Memory B cell (primary cell): ENCODE measurements around the gene APBA2.

ENCODE experiments used
- ATAC-seq: fragments of 150-1000 bp; cut with Tn5 transposase; 2 replicates; pipeline ENCODE4 v1.10.0; 2021; ENCODE audit warnings: low read depth, mild to moderate bottlenecking, moderate library complexity
- DNase-seq, 2 donors: peaks; one replicate each; pipeline ENCODE4 v3.0.0; 2022; ENCODE audit warnings: low spot score in 2 of 2
- H3K27ac Mint-ChIP-seq: one replicate; pipeline ENCODE4 v1.8.0; 2022; ENCODE audit warnings: mild to moderate bottlenecking, moderate library complexity, mixed read lengths
- H3K27me3 Mint-ChIP-seq: one replicate; pipeline ENCODE4 v1.8.0; 2022; ENCODE audit warnings: mixed read lengths
- H3K36me3 Mint-ChIP-seq: one replicate; pipeline ENCODE4 v1.8.0; 2022; ENCODE audit warnings: mild to moderate bottlenecking, mixed read lengths
- H3K4me1 Mint-ChIP-seq: one replicate; pipeline ENCODE4 v1.8.0; 2022; ENCODE audit warnings: mixed read lengths
- H3K4me3 Mint-ChIP-seq: one replicate; pipeline ENCODE4 v1.8.0; 2022; ENCODE audit warnings: mild to moderate bottlenecking, moderate library complexity, mixed read lengths
- H3K9me3 Mint-ChIP-seq: one replicate; pipeline ENCODE4 v1.8.0; 2022; ENCODE audit warnings: mixed read lengths

APBA2 gene

GRCh38 chr15:29065571-29065970, 179.8 kb downstream of the APBA2 start:
- ATAC-seq (no peak), DNase-seq (no peak)
- H3K9me3 Mint-ChIP-seq = peaks cover 4% of the 10 kb centered on the region
- no peak overlapping the region for H3K4me3 Mint-ChIP-seq
- H3K4me1 Mint-ChIP-seq = no peaks in the 10 kb centered on the region
- no peaks in the 10 kb centered on the region for H3K36me3 Mint-ChIP-seq
- peaks cover 7% of the 10 kb centered on the region for H3K27me3 Mint-ChIP-seq
- H3K27ac Mint-ChIP-seq = no peak overlapping the region

GRCh38 chr15:29066310-29066709, 180.5 kb downstream of the APBA2 start:
- Mint-ChIP-seq H3K36me3 (no peaks in the 10 kb centered on the region), H3K4me1 (no peaks in the 10 kb centered on the region), H3K9me3 (peaks cover 4% of the 10 kb centered on the region), H3K4me3 (no peak overlapping the region), H3K27me3 (peaks cover 7% of the 10 kb centered on the region), H3K27ac (no peak overlapping the region)
- DNase-seq (no peak), ATAC-seq (no peak)

- Mint-ChIP-seq H3K4me1 (no peaks in the 10 kb centered on the region), H3K27me3 (peaks cover 7% of the 10 kb centered on the region), H3K36me3 (no peaks in the 10 kb centered on the region), H3K4me3 (no peak overlapping the region), H3K27ac (no peak overlapping the region), H3K9me3 (peaks cover 4% of the 10 kb centered on the region)
- DNase-seq = no peak
- no peak for ATAC-seq
These were observed 181.1 kb downstream of the APBA2 start for GRCh38 chr15:29066838-29067237.

GRCh38 chr15:29067949-29068348, 182.2 kb downstream of the APBA2 start:
- Mint-ChIP-seq H3K4me3 (no peak overlapping the region), H3K9me3 (peaks cover 4% of the 10 kb centered on the region), H3K36me3 (no peaks in the 10 kb centered on the region), H3K4me1 (no peaks in the 10 kb centered on the region), H3K27ac (no peak overlapping the region), H3K27me3 (peaks cover 6% of the 10 kb centered on the region)
- ATAC-seq = no peak
- no peak for DNase-seq

- Mint-ChIP-seq H3K4me1 (no peaks in the 10 kb centered on the region), H3K27ac (no peak overlapping the region), H3K9me3 (peaks cover 7% of the 10 kb centered on the region), H3K27me3 (peaks cover 2% of the 10 kb centered on the region), H3K4me3 (no peak overlapping the region), H3K36me3 (no peaks in the 10 kb centered on the region)
- DNase-seq (no peak), ATAC-seq (no peak)
These were observed 184.9 kb downstream of the APBA2 start for GRCh38 chr15:29070471-29071231.

- DNase-seq = no peak
- ATAC-seq = no peak
- no peaks in the 10 kb centered on the region for H3K4me1 Mint-ChIP-seq
- H3K9me3 Mint-ChIP-seq = peaks cover 7% of the 10 kb centered on the region
- no peaks in the 10 kb centered on the region for H3K27me3 Mint-ChIP-seq
- no peak overlapping the region for H3K4me3 Mint-ChIP-seq
- no peak overlapping the region for H3K27ac Mint-ChIP-seq
- no peaks in the 10 kb centered on the region for H3K36me3 Mint-ChIP-seq
These were observed 185.6 kb downstream of the APBA2 start for GRCh38 chr15:29071232-29071881.

GRCh38 chr15:29071882-29072273, 186.1 kb downstream of the APBA2 start:
- Mint-ChIP-seq H3K27me3 (no peaks in the 10 kb centered on the region), H3K27ac (no peak overlapping the region), H3K4me3 (no peak overlapping the region), H3K9me3 (peaks cover 7% of the 10 kb centered on the region), H3K4me1 (no peaks in the 10 kb centered on the region), H3K36me3 (no peaks in the 10 kb centered on the region)
- DNase-seq (no peak), ATAC-seq (no peak)

- no peaks in the 10 kb centered on the region for H3K27me3 Mint-ChIP-seq
- H3K4me1 Mint-ChIP-seq = no peaks in the 10 kb centered on the region
- no peak for DNase-seq
- no peak for ATAC-seq
- H3K27ac Mint-ChIP-seq = no peak overlapping the region
- H3K4me3 Mint-ChIP-seq = no peak overlapping the region
- peaks cover 7% of the 10 kb centered on the region for H3K9me3 Mint-ChIP-seq
- H3K36me3 Mint-ChIP-seq = no peaks in the 10 kb centered on the region
These were observed 186.7 kb downstream of the APBA2 start for GRCh38 chr15:29072444-29072843.

GRCh38 chr15:29074045-29074444, 188.3 kb downstream of the APBA2 start:
- Mint-ChIP-seq H3K27ac (no peak overlapping the region), H3K36me3 (no peaks in the 10 kb centered on the region), H3K4me1 (no peaks in the 10 kb centered on the region), H3K9me3 (peaks cover 7% of the 10 kb centered on the region), H3K4me3 (no peak overlapping the region), H3K27me3 (no peaks in the 10 kb centered on the region)
- ATAC-seq (no peak), DNase-seq (no peak)

- Mint-ChIP-seq H3K27ac (no peak overlapping the region), H3K27me3 (no peaks in the 10 kb centered on the region), H3K4me1 (no peaks in the 10 kb centered on the region), H3K36me3 (no peaks in the 10 kb centered on the region), H3K9me3 (peaks cover 3% of the 10 kb centered on the region), H3K4me3 (no peak overlapping the region)
- DNase-seq (no peak), ATAC-seq (no peak)
These were observed 192.8 kb downstream of the APBA2 start for GRCh38 chr15:29078541-29078940.

- H3K4me3 Mint-ChIP-seq = no peak overlapping the region
- no peaks in the 10 kb centered on the region for H3K4me1 Mint-ChIP-seq
- H3K27me3 Mint-ChIP-seq = no peaks in the 10 kb centered on the region
- no peak overlapping the region for H3K27ac Mint-ChIP-seq
- no peaks in the 10 kb centered on the region for H3K36me3 Mint-ChIP-seq
- H3K9me3 Mint-ChIP-seq = peaks cover 3% of the 10 kb centered on the region
- DNase-seq (no peak), ATAC-seq (no peak)
These were observed 193.7 kb downstream of the APBA2 start for GRCh38 chr15:29079479-29079878.

- no peak overlapping the region for H3K27ac Mint-ChIP-seq
- H3K4me3 Mint-ChIP-seq = no peak overlapping the region
- peaks cover under 1% of the 10 kb centered on the region for H3K27me3 Mint-ChIP-seq
- no peaks in the 10 kb centered on the region for H3K36me3 Mint-ChIP-seq
- H3K9me3 Mint-ChIP-seq = peaks cover 2% of the 10 kb centered on the region
- ATAC-seq (no peak), DNase-seq (no peak)
- no peaks in the 10 kb centered on the region for H3K4me1 Mint-ChIP-seq
These were observed 196.0 kb downstream of the APBA2 start for GRCh38 chr15:29081781-29082180.

- DNase-seq (no peak), ATAC-seq (no peak)
- no peaks in the 10 kb centered on the region for H3K36me3 Mint-ChIP-seq
- H3K4me1 Mint-ChIP-seq = no peaks in the 10 kb centered on the region
- no peak overlapping the region for H3K27ac Mint-ChIP-seq
- peaks cover 2% of the 10 kb centered on the region for H3K9me3 Mint-ChIP-seq
- no peak overlapping the region for H3K4me3 Mint-ChIP-seq
- peaks cover 2% of the 10 kb centered on the region for H3K27me3 Mint-ChIP-seq
These were observed 197.4 kb downstream of the APBA2 start for GRCh38 chr15:29083161-29083560.

- H3K36me3 Mint-ChIP-seq = no peaks in the 10 kb centered on the region
- H3K9me3 Mint-ChIP-seq = peaks cover 2% of the 10 kb centered on the region
- ATAC-seq (no peak), DNase-seq (no peak)
- no peaks in the 10 kb centered on the region for H3K4me1 Mint-ChIP-seq
- no peak overlapping the region for H3K27ac Mint-ChIP-seq
- peaks cover 6% of the 10 kb centered on the region for H3K27me3 Mint-ChIP-seq
- no peak overlapping the region for H3K4me3 Mint-ChIP-seq
These were observed 198.1 kb downstream of the APBA2 start for GRCh38 chr15:29083858-29084257.

- H3K9me3 Mint-ChIP-seq = peaks cover 2% of the 10 kb centered on the region
- H3K36me3 Mint-ChIP-seq = no peaks in the 10 kb centered on the region
- H3K4me1 Mint-ChIP-seq = no peaks in the 10 kb centered on the region
- no peak overlapping the region for H3K4me3 Mint-ChIP-seq
- peaks cover 6% of the 10 kb centered on the region for H3K27me3 Mint-ChIP-seq
- ATAC-seq = no peak
- no peak overlapping the region for H3K27ac Mint-ChIP-seq
- no peak for DNase-seq
These were observed 200.2 kb downstream of the APBA2 start for GRCh38 chr15:29086001-29086400.
